Endodermal cell (in vitro differentiated cells): ENCODE results near the gene LSAMP. TPM values are rescaled to one million over a fixed set of nuclear protein-coding genes. Genes with fewer than 3 reads are reported as not detected.

ENCODE experiments used
- DNase-seq: peaks from one replicate; pipeline ENCODE4 v3.0.0-alpha.2; 2017
- H3K27ac ChIP-seq: 2 replicates; pipeline ENCODE4 v1.5.1; 2013; ENCODE audit warnings: mild to moderate bottlenecking, low read depth, low read length, moderate library complexity
- H3K27me3 ChIP-seq: 2 replicates; pipeline ENCODE4 v1.6.1; 2013; ENCODE audit warnings: mild to moderate bottlenecking, low read length, moderate library complexity; ENCODE audit not compliant: insufficient read depth, control insufficient read depth, poor library complexity, severe bottlenecking
- H3K36me3 ChIP-seq: 2 replicates; pipeline ENCODE4 v1.7.0; 2013; ENCODE audit warnings: mild to moderate bottlenecking, low read length, moderate library complexity; ENCODE audit not compliant: control insufficient read depth, insufficient read depth
- H3K4me1 ChIP-seq: one replicate; pipeline ENCODE4 v1.7.0; 2013; ENCODE audit warnings: low read length; ENCODE audit not compliant: control insufficient read depth, insufficient read depth
- H3K4me3 ChIP-seq: 2 replicates; pipeline ENCODE4 v1.5.1; 2013; ENCODE audit warnings: mild to moderate bottlenecking, low read length, moderate library complexity
- H3K9ac ChIP-seq: 2 replicates; pipeline ENCODE4 v1.6.1; 2013; ENCODE audit warnings: mild to moderate bottlenecking, low read length, moderate library complexity; ENCODE audit not compliant: poor library complexity, severe bottlenecking; ENCODE audit errors: extremely low read depth
- H3K9me3 ChIP-seq: 2 replicates; pipeline ENCODE4 v1.6.1; 2013; ENCODE audit warnings: mild to moderate bottlenecking, low read length, moderate library complexity; ENCODE audit not compliant: control insufficient read depth
- H3K27ac Mint-ChIP-seq: 2 replicates; pipeline ENCODE4 v1.8.0; 2020; ENCODE audit warnings: mixed read lengths
- H3K27me3 Mint-ChIP-seq: 2 replicates; pipeline ENCODE4 v1.8.0; 2021; ENCODE audit warnings: mild to moderate bottlenecking, mixed read lengths; ENCODE audit not compliant: insufficient read depth
- H3K36me3 Mint-ChIP-seq: 2 replicates; pipeline ENCODE4 v1.8.0; 2020; ENCODE audit warnings: low read depth, mixed read lengths
- H3K4me1 Mint-ChIP-seq: 2 replicates; pipeline ENCODE4 v1.8.0; 2020; ENCODE audit warnings: mixed read lengths
- H3K4me3 Mint-ChIP-seq: 2 replicates; pipeline ENCODE4 v1.8.0; 2020; ENCODE audit warnings: mild to moderate bottlenecking, moderate library complexity, mixed read lengths
- H3K9me3 Mint-ChIP-seq: 2 replicates; pipeline ENCODE4 v1.8.0; 2020; ENCODE audit warnings: mild to moderate bottlenecking, mixed read lengths
- CTCF ChIP-seq: fragments of 200-600 bp; sonication (generic); conservative IDR thresholded peaks from 2 replicates; pipeline ENCODE4 v1.5.0; 2021; ENCODE audit warnings: antibody characterized with exemption, mild to moderate bottlenecking
- WGBS, 2 experiments: methylation state at CpG; one replicate each; pipeline versions ENCODE4 v1.1.5 to v1.1.7; 2013; ENCODE audit warnings: missing lambda C conversion rate in 2 of 2, mixed read lengths in 1 of 2; ENCODE audit not compliant: insufficient coverage in 1 of 2, insufficient read length in 1 of 2; 5-methylcytosine and 5-hydroxymethylcytosine counted together
- total RNA-seq, 2 donors: library from RNA; stranded (reverse); fragmentation: NEBNext Ultra II Directional in 1 of 2; extraction: Animal tissue kit (Norgen Biotek cat#: 25700) in 1 of 2; gene quantifications; 2 replicates in 1 of 2; 3 replicates in 1 of 2; pipeline ENCODE4 v1.2.1, GENCODE V29; 2021

The LSAMP gene
- total RNA-seq, 2 donors from 2014 or later: 4.4 to 10.2 TPM

DNA sequence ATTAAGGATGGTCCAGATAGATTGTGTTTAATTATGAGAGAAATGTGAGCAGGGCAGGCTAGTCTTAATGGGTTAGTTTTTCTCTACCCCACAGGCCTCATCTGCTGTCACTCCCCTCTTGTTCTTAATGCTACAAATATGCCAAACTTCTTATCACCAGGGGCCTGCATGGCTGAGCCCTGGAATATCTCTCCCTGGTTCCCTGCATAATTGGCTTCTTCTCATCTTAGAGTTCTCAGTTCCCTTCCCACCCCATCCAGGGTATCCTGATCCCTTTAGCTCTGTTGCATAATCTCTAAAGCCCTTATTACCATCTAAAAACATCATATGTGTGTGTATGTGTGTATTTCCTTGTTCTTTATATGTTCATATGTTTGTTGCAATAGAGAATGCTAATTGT is 279.6 kb downstream of the LSAMP start:
- H3K27ac ChIP-seq: no peak overlapping the region
- Mint-ChIP-seq H3K4me3 (no peak overlapping the region), H3K27me3 (peaks cover 37% of the 10 kb centered on the region), H3K9me3 (no peaks in the 10 kb centered on the region), H3K36me3 (no peaks in the 10 kb centered on the region), H3K27ac (no peak overlapping the region), H3K4me1 (peaks cover 16% of the 10 kb centered on the region)
- no peaks in the 10 kb centered on the region for H3K36me3 ChIP-seq
- H3K9ac ChIP-seq: no peak overlapping the region
- no peaks in the 10 kb centered on the region for H3K9me3 ChIP-seq
- no peak for TF ChIP-seq CTCF
- H3K4me3 ChIP-seq: no peak overlapping the region
- DNase-seq: no peak
- peaks cover 7% of the 10 kb centered on the region for H3K4me1 ChIP-seq
- H3K27me3 ChIP-seq: peaks cover 6% of the 10 kb centered on the region

- Histone ChIP-seq H3K9ac (no peak overlapping the region), H3K27ac (no peak overlapping the region), H3K36me3 (no peaks in the 10 kb centered on the region), H3K27me3 (peaks cover 6% of the 10 kb centered on the region), H3K4me1 (peaks cover 7% of the 10 kb centered on the region), H3K4me3 (no peak overlapping the region), H3K9me3 (no peaks in the 10 kb centered on the region)
- no peak for TF ChIP-seq CTCF
- 67 to 73% methylated on average over 1 of the region's 2 CpGs for WGBS, 2 experiments
- no peak overlapping the region for H3K27ac Mint-ChIP-seq
- DNase-seq: no peak
- peaks cover 36% of the 10 kb centered on the region for H3K27me3 Mint-ChIP-seq
- no peaks in the 10 kb centered on the region for H3K36me3 Mint-ChIP-seq
- no peaks in the 10 kb centered on the region for H3K9me3 Mint-ChIP-seq
- no peak overlapping the region for H3K4me3 Mint-ChIP-seq
- peaks cover 16% of the 10 kb centered on the region for H3K4me1 Mint-ChIP-seq
Measured at GRCh38 chr3:116165135-116165534, 280.2 kb downstream of the LSAMP start.

DNA sequence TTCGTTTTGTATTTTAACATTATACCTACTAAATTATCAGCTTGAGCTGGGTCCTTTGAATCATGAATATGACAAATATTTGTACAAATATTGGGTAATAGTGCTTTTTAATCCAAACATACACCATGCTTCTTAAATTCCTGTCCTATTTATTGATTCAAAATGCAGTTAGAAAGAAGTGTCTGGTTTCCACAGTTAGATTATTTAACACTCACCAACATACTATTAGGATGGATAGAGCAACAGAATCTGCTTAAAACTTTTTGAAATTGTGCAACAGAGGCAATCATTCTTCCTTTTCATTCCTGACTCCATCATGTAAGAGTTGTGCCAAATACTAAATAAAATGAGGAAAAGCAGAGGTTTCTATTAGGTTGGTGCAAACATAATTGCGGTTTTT is 281.2 kb downstream of the LSAMP start:
- H3K4me1 Mint-ChIP-seq: peaks cover 16% of the 10 kb centered on the region
- no peak for DNase-seq
- no peaks in the 10 kb centered on the region for H3K36me3 Mint-ChIP-seq
- peaks cover 7% of the 10 kb centered on the region for H3K4me1 ChIP-seq
- no peak overlapping the region for H3K4me3 Mint-ChIP-seq
- peaks cover 6% of the 10 kb centered on the region for H3K27me3 ChIP-seq
- no peak overlapping the region for H3K4me3 ChIP-seq
- H3K9ac ChIP-seq: no peak overlapping the region
- no peaks in the 10 kb centered on the region for H3K36me3 ChIP-seq
- H3K27ac Mint-ChIP-seq: no peak overlapping the region
- TF ChIP-seq CTCF: no peak
- H3K9me3 Mint-ChIP-seq: no peaks in the 10 kb centered on the region
- WGBS, 2 experiments: 94 to 100% methylated on average over 1 to 2 of the region's 2 CpGs
- peaks cover 32% of the 10 kb centered on the region for H3K27me3 Mint-ChIP-seq
- H3K9me3 ChIP-seq: no peaks in the 10 kb centered on the region
- no peak overlapping the region for H3K27ac ChIP-seq
